Activated naive CD4-positive, alpha-beta T cell treated with anti-CD3 and anti-CD28 coated beads, Interleukin-2, amount 50 U/mL, for 16 hours (primary cell): ENCODE data around the gene LIPC.

Experiments
- DNase-seq: peaks from one replicate; pipeline ENCODE4 v3.0.0-alpha.2; 2020

LIPC gene

DNA sequence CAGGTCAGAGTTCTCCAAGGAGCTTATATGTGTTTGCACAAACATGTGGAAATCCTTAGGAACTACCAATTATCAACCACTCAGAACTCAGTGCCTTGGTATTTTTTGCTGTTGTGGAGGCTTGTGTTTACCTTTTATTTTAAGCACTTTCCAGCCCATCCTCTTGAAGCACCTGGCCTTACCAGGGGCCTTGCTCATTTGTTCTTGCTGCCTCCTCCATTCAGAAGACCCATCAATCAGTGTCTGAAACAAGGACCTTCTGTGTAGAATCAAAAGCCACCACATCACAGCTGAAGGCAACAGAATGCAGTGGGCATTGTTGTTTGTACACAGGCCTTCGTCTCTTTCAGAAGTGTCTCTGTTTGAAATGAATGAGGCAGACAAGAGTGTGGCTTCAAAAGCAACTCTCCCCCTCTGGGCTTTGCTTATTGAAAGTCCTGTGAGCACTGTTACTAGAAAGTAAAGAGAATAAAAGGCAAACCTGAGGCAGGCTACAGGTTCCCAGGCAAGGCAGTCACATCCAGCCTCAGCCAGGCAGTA, 24.5 kb upstream of the LIPC start:
- DNase-seq, result no peak

DNA sequence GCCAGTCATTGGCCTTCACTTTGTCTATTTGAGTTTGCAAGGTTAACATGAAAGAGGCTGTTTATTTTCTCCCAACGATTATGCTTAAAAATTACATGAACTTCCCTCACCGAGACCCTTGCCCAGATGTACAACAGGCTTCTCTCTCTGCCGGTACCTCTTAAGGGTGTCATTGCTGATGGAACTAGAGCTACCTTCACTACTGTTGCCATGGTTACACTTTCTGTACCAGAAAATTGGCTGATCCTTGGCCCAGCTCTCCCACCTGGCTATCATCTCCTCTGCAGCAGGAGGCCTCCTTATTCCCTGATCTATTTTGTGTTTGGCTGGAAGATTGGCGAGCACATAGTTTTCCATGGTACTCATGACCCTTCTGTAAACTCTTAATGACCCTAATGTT, 24.0 kb upstream of the LIPC start:
- DNase-seq, result no peak

DNA sequence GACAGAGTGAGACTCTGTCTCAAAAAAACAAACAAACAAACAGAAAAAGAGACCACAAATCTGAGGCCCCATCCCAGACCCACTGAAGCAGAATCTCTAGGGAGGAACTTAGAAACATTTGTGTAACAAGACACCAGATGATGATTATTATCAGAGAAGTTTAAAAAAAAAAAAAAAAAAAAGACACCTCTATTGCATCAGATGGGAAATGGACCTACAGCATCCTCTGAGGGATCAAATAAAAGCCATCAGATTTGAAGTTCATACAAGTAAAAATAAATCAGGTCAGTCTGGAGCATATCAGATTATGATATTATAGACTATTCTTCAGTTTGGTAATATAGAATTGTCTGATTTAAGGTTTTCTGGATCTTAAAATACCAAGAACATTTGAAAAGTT, 21.9 kb upstream of the LIPC start:
- no peak for DNase-seq

DNA sequence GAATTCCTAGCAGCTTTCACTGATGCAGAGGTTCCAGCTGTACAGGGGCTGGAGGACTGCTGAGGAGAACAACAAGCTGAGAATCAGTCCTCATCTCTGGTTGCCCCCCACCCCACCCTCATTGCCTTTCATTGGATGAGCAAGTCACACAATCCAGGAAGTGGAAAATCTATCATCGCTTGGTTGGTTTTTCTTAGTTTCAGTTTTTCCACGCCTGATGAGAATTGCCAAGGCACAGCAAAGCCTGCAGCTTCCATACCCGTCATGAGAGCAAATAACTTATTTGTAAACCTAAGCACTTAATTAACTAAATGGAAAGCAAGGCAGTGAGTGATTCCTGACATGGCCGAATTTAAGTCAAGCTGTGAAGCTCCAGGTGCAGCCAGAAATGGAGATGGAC, 21.4 kb upstream of the LIPC start:
- DNase-seq, result peak; percentile 29

DNA sequence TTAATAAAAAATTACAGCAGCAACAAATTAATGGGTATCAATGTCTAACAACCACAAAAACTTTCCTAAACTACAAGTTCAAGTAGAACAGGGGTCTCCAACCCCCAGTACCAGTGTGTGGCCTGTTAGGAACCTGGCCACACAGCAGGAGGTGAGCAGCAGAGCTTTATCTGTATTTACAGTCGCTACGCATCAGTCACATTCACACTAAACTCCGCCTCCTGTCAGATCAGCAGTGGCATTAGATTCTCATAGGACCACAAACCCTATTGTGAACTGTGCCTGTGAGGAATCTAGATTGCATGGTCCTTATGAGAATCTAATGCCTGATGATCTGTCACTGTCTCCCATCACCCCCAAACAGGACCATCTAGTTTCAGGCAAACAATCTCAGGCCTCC, 18.5 kb upstream of the LIPC start:
- DNase-seq, result no peak

DNA sequence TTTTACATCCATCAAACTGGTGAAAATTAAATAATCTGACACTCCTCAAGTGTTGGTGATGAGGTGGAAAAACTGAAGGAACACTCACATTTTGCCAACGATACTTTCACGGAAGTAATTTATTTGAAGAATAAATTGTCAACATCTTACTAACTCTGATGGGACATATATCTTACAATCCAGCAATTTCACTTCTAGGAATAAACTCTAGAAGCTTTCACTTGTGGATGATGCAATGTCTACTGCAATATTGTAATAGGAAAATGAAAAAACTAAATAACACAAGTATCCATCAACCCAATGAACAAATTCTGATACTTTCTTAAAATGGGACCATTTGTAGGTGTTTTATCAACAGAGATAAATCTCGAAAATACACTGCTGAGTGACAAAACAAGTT, 16.2 kb upstream of the LIPC start:
- no peak for DNase-seq

DNA sequence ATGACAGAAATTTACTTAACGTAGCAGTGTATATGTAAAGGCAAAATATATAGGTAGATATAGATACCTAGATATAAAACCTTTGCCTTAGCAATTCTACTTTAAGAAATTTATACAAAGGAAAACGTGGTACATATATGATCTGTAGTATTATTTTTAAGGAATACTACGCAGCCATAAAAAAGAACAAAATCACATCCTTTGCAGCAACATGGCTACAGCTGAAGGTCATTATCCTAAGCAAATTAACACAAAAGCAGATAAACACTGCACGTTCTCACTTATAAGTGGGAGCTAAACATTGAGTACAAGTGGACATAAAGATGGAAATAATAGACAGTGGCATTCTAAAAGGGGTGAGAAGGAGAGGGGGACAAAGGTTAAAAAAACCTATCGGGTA, 14.8 kb upstream of the LIPC start:
- no peak for DNase-seq

DNA sequence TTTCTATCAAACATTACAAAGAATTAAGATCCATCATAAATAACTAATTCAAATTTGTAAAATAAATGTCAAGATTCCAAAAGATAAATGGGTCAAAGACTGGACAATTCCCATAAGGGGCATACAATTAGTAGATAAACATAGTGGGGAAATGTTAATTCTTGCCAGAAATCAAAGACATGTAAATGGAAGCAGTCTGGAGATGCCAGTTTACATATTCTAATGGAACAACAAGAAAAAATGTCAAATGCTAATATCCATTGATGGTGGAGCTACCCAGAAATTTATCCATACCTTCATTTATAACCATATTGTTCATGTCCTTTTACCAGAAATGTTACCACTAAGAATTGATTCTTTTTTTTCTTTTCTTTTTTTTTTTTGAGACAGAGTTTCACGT, 13.7 kb upstream of the LIPC start:
- no peak for DNase-seq

DNA sequence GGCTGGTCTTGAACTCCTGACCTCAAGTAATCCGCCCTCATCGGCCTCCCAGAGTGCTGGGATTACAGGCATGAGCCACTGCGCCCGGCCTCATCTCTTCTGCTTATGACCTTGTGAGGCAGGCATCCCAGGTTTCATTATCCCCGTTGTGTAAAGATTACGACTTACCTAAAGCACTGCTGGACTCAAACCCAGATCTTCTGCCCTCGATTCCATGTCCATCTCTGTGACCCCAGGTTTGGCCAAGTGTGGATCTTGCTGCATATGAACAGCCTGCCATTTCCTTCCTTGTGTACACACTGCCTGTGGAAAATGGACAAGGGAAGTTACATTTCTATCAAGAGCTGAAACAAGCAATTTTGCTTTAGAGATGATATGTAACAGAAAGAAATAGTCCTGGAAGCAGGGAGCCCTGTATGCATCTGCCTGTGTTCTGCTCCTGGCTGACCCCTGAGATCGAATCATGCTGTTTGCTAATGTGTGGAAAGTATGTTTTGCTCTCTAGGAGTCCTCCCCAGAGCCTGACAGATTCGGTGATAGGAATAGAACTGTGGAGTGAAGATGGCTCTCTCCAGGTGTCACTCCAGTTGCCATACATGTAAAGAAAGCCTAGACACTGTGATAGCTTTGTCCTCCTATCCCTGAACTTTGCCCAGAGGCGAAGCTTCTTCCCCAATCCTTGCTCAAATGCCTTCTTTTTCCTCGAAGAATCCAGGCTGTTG, 11.8 kb upstream of the LIPC start:
- DNase-seq, result no peak

DNA sequence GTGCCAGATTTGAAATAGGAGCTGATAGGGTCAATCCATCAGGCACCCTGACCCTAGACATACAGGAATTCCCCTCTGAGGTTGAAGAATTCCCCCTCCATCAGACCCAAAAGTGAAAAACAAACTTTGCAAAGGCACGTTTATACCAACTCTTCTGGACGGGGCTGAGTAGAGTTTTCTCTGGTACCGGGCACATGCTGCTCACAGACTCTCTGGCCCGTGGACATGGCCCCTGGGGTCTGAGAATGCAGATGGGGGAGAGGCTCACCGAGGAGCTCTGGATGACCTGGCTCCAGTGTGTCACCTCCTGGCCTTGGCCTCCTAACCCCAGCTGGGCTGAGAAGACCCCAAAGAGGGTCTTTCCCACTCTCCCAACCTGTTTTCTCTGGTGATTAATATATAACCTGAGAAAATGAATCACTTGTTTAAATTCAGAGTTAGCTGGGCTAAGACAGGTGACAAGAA, 11.2 kb upstream of the LIPC start:
- no peak for DNase-seq

DNA sequence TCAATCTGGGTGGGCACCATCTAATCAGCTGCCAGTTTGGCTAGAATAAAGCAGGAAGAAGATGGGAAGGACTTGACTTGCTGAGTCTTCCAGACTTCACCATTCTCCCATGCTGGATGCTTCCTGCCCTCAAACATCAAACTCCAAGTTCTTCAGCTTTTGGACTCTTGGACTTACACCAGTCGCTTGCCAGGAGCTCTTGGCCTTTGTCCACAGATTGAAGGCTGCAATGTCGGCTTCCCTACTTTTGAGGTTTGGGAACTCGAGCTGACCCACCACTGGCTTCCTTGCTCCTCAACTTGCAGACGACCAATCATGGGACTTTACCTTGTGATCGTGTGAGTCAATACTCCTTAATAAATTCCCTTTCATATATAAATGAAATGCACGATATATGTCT, 8.6 kb upstream of the LIPC start:
- no peak for DNase-seq

DNA sequence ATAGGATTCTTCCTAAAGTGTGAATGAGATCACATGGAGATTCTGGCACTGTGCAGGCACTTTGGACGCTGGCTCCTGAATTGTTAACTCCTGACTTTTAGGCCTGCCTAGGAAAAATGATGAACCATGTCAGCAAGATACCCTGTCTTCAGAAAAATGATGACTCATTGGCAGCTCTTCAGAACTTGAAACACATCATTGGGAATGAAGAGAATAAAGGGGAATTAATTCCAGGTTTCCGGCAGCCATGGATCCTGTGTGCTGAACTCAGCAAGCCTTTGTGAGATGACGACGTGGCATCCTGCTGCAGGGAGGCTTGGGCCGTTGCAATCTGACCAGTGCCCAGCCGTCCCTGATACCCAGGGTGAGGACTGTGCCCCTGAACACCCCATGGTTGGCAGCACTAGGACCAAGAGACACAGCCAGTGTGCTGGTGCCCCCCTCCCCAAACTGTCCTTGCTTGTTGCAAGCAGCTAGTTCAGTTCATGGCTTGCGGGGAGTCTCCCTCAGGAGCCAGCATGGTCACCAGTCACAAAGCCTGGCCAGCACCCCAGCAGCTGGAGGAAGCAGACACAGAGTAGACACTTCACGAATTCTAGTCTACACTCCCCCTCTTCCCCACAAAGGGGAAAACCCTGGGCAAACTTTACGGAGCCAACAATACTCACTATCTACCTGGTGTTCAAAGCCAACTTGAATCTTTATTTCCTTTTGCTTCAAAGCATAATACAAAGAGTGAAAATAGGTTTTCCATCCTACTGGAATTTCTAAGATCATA, 7.8 kb upstream of the LIPC start:
- DNase-seq, result no peak

DNA sequence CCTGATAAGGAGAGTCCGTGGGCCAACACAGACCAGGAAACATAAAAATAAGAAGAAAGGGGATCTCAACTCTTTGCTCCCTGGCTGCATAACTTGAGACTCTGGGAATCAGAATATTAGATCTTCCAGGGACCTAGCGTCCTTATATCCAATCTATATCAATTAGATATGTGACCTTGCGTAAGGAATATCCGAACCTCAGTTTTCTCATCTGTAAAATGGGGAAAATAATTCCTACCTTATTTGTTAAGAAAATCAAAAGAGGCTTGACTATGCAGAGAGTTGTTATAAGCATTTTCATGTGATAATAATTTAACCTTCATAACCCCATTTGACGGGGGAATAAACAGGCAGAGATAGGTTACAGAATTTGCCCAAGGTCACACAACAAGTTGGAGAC, 7.1 kb upstream of the LIPC start:
- no peak for DNase-seq

DNA sequence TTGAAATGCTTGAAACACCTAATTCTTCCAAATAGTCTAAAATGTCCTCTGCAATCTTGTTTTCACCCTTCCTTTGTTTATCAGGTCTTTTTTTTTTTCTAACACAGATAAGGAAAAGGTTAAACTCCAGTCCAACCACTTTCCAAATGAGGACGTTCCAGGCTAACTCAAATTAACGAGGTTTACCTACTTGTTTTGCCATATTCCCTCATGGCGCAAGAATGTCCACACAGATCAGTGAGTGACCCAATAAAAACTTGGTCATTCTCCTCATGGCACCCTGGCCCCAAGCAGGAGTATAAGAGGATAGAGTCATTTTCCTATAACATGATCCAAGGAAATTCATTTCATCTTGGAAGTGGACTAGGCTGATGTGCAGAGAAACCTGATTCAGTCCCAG, 6.6 kb upstream of the LIPC start:
- DNase-seq, result no peak

DNA sequence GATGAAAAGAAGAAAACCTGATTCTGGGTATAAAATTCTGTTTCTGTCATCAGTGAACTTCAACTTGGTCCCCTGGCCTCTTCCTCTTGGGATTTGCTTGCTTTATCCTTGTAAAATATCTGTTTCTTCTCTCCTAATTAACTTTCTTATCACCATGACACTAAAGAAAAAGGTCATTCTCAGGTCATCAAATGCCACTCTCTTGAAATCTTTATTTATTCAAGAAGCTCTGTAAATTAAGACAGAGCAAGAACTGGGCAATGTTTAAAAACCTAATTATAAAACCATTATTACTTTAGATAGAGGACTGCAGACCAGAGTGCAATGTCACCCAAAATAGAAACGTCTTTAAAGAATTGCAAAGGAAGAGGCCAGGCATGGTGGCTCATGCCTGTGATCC, 6.0 kb upstream of the LIPC start:
- DNase-seq, result no peak

DNA sequence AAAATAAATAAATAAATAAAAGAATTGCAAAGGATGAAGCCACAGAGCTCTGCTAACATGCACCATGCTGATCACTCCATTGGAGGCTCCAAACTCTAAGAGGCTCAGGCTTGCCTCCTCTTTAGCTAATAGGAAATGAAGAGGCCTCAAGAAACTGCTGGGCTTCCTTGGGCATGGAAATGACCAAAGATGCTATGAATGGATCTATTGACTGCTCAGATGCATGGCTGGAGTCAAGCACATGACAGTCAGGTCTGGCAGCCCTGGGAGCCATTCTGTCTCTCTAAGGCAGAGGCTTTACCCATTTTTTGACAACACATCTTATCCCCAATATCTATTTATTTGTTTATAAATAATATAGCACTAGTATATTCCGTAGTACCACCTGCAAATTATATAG, 5.3 kb upstream of the LIPC start:
- no peak for DNase-seq

DNA sequence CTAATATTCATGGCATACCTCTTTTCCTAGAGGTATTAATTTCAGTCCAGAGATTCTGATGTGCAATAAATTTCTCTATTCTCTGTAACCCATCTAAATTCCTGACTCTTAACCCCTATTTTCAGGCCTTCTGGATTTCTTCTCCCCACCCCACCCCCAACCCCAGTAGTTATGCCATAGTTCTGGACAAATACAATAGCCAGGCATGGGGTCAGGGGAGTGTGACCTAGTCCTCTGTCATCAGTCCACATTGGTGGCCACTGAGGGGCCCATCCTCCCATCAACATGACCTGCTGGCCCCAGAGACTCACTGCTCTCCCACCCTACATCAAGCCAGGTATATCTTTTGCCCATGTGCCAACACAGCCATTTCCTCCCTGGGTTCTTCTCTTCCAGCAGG, 3.8 kb upstream of the LIPC start:
- no peak for DNase-seq

DNA sequence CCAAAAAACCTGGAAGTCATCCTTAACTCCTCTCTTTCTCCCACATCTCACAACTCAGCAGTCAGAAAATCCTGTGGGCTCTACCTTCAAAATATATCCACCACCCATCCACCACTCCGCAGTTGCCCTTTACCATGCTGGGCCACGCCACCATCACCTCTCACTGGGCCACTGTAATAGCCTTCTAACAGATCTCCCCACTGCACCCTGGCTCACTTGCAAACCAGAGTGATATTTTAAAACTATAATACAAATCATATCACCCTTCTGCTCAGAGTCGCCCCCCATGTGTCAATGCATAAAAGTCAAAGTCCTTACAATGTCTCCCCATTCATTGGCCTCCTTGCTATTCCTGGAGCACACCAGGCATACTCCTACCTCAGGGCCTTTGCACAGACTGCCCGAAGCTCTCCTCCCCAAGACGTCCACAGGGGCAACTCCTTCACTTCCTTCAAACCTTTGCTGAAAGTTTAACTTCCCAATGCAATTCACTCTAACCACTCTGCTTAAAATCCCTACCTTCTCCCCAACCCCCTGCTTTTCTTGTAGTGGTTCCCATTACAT, 1.5 kb upstream of the LIPC start:
- no peak for DNase-seq

DNA sequence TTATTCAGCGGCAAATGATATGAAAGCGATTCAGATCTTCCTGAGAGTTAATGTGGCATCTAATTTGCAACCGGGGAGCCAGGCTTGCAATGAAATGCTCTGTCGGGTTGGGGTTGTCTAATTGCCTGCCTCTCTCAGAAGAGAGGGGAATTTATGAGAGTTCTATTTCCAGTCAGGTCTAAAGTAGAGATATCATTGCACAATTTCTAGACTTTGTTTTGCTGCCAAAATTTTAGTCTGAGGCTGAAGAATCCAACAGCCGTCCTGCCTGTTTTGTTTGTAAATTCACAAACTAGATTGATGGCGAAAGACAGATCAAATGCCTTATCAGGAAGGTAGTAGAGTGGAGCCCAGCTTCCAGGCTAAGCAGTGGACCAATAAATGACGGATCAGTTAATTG, 610 bp downstream of the LIPC start:
- no peak for DNase-seq

DNA sequence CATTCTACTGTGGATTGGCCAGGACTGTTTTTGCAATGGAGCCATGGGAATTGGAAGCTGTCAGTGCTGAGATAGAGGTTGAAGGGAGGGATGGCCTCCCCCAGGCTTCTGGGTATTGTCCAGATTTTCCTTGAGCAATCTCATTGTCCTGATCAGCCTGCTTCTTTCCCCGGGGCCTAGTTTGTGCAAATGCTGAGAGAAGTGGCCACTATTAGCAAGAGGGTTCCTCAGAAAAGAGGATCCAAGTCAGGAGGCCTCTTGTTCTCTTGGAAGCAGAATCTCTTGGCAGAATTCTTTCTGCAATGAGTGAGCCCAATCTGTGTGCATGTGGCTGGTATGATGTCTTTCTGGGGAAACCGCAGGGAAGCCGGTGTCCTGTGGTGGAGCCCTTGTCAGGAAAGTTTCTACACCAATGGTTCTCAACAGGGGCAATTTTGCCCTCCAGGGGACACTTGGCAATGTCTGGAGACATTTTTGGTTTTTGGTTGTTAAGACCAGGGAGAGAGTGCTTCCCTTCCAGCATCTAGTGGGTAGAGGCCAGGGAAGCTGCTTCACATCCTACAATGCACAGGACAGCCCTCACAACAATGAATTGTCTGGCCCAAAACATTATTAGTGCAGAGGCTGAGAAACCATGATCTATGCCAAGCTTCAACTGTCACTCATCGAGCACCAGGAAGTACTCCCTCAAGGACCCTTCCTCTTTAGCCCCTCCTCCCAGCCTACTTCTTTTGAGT, 2.0 kb downstream of the LIPC start:
- DNase-seq, result no peak

DNA sequence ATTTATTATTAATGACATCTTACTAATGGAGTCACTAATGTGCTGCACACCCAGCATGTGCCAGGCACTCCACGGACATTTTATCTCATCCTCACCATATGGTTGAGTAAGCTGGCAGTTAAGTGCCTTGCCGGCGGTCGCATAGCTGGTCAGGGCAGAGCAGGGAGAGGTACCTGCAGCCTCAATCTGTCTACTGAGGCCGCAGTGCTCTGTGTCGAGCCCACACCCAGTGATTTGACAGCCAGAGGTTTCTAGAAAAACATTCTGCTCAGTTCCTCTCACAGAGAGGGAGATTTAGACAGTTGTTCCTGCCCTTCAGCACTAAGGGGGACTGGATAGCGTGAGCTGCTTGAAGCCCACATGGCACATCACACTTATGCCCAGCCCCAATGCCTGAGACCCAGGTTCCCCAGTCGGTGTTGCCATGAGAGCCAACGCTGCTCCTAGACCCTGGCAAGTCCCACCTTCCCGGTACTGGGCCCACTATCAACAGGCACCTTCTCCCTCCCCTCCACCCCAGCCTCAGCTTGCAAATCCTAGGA, 2.6 kb downstream of the LIPC start:
- no peak for DNase-seq

DNA sequence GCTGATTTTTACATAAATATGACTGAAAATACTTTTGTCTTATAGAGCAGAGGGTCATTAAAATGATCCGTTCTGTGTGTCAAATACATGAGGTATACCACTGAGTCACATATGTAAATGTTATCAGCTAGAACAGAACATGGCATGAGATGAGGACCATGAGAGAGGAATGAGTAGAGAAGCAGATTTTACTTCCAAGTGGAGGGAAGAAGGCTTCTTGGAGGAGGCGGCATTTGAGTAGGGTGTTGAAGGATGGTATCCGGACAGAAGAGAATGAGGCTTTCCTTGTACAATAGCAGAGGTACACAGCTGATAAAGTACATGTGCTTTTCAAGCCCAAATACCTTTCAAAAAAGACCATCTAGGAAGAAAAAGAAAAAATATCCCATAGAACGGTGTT, 4.8 kb downstream of the LIPC start:
- no peak for DNase-seq

DNA sequence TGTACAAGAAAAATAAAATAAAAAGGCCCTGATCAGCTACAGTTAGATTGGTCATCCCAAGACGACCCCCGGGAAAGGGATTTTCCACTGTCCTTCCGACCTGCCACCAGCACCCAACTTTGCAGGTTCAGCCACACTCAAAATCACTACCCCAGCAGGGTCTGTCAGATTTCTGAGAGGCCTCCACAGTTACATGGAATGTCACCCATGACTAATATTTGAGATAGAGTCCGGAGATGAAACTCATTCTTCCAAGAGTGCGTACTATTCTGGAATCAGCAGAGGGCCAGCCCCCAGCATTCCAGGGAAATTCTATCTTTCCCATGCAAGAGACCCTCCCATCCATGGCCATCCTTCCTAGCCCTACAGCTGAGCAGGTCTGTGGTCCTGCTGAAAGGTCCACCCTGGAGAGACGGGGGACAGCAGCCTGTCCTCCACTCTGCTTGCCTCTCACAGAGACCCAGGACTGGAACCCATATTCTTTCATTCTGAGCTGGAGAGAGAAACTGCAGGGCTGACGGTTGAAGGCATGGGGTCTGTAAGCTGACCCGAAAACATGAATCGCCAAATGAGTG, 5.8 kb downstream of the LIPC start:
- no peak for DNase-seq
